ENCODE measurements around the gene PFN3.
"Not testable (repeated sequence)": the region's sequence is repeated elsewhere in the genome, so short reads cannot be mapped to it uniquely, and the experiment has no call there.

The PFN3 gene

GRCh38 chr5:177419046-177419445 lies 18.6 kb upstream of the PFN3 start:
- DNase-seq (ENCODE audit: low read depth), result peak; percentile 85
- TF ChIP-seq, protein P1, sequence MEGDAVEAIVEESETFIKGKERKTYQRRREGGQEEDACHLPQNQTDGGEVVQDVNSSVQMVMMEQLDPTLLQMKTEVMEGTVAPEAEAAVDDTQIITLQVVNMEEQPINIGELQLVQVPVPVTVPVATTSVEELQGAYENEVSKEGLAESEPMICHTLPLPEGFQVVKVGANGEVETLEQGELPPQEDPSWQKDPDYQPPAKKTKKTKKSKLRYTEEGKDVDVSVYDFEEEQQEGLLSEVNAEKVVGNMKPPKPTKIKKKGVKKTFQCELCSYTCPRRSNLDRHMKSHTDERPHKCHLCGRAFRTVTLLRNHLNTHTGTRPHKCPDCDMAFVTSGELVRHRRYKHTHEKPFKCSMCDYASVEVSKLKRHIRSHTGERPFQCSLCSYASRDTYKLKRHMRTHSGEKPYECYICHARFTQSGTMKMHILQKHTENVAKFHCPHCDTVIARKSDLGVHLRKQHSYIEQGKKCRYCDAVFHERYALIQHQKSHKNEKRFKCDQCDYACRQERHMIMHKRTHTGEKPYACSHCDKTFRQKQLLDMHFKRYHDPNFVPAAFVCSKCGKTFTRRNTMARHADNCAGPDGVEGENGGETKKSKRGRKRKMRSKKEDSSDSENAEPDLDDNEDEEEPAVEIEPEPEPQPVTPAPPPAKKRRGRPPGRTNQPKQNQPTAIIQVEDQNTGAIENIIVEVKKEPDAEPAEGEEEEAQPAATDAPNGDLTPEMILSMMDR (IDR thresholded peaks at IDR 0.05; ENCODE audit: low read length, missing control alignments), result no peak
- H3K4me3 ChIP-seq (replicated peaks; ENCODE audit: low read depth, low read length), result no peak overlapping the region

- DNase-seq (ENCODE audit: low read depth); H3K4me3 ChIP-seq (replicated peaks; ENCODE audit: low read depth, low read length): not testable (repeated sequence)
Observed at GRCh38 chr5:177417081-177417480, 16.6 kb upstream of the PFN3 start.

- H3K4me3 ChIP-seq (replicated peaks; ENCODE audit: low read depth, low read length), result no peak overlapping the region
- TF ChIP-seq, protein P1 (IDR thresholded peaks at IDR 0.05; ENCODE audit: low read length, missing control alignments), result no peak
- DNase-seq (ENCODE audit: low read depth), result no peak
Observed at GRCh38 chr5:177414481-177414880, 14.0 kb upstream of the PFN3 start.

DNA sequence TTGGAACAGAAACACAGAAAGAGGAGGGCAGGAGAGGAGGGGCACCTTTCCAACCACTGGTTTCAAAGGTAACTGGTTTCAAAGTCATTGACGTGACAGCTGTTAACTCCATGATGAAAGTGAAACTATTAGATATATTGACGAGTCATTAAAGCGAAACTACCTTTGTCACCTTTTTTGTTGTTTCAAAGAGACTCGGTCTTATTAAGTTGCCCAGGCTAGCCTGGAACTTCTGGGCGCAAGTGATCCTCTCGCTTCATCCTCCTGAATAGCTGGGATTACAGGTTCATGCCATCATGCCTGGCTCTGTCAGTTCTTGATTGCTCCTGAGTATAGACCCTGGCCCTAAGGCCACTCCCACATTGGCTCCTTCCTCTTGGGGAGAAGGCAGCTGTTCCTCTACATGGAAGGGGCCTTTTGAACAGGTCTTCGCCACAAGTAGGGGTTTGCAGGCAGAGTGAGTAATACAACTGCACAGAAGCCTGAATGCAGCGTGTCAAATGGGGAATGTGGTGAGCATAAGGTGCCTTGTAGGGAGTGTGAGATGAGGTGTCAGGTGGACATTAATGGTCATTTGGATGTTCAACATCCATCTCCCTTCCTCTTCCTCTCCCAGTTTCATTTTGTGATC lies 12.3 kb upstream of the PFN3 start:
- no peak overlapping the region for H3K4me3 ChIP-seq (replicated peaks; ENCODE audit: low read depth, low read length)
- TF ChIP-seq, protein P1 (IDR thresholded peaks at IDR 0.05; ENCODE audit: low read length, missing control alignments), result no peak
- no peak for DNase-seq (ENCODE audit: low read depth)

DNA sequence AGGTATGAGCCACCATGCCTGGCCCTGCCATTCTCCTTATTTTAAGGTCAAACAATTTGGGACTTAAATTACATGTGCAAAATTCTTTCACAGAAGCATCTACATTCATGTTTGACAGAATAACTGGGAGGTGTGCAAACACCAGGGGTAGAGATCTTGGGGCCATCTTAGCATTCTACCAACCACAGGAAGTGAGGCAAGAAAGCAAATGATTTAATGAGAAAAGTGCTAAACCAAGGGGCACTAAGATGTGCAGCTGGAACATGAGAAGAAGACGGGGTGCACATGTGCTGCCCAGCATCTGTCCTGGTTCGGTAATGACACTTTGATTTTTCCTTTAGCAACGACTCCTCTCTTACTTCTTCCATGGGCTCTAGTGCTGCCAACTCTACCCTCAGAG lies 10.1 kb upstream of the PFN3 start:
- TF ChIP-seq, protein P1 (IDR thresholded peaks at IDR 0.05; ENCODE audit: low read length, missing control alignments), result no peak
- no peak for DNase-seq (ENCODE audit: low read depth)

GRCh38 chr5:177409043-177409801 lies 8.8 kb upstream of the PFN3 start, which contains the start of gene F12:
Gene F12 (minus strand): TSS chr5:177409564. CDS start chr5:177409527, 37 bp downstream.
- DNase-seq (ENCODE audit: low read depth), result no peak
- TF ChIP-seq, protein P1 (IDR thresholded peaks at IDR 0.05; ENCODE audit: low read length, missing control alignments), result no peak

More for the DNA sequence above, 10.1 kb upstream of the PFN3 start:
- no peak overlapping the region for H3K4me3 ChIP-seq (replicated peaks; ENCODE audit: low read depth, low read length)

GRCh38 chr5:177405805-177406204 lies 5.3 kb upstream of the PFN3 start:
- no peak for DNase-seq (ENCODE audit: low read depth)

More at GRCh38 chr5:177409043-177409801, 8.8 kb upstream of the PFN3 start, which contains the start of gene F12:
- no peak within 1 kb of the TSS for H3K4me3 ChIP-seq (replicated peaks; ENCODE audit: low read depth, low read length)

More at GRCh38 chr5:177405805-177406204, 5.3 kb upstream of the PFN3 start:
- TF ChIP-seq, protein P1 (IDR thresholded peaks at IDR 0.05; ENCODE audit: low read length, missing control alignments), result no peak
- no peak overlapping the region for H3K4me3 ChIP-seq (replicated peaks; ENCODE audit: low read depth, low read length)

Measured in fibroblast of pulmonary artery (primary cell).